ENCODE data around the gene PDE4B.

The PDE4B gene

DNA sequence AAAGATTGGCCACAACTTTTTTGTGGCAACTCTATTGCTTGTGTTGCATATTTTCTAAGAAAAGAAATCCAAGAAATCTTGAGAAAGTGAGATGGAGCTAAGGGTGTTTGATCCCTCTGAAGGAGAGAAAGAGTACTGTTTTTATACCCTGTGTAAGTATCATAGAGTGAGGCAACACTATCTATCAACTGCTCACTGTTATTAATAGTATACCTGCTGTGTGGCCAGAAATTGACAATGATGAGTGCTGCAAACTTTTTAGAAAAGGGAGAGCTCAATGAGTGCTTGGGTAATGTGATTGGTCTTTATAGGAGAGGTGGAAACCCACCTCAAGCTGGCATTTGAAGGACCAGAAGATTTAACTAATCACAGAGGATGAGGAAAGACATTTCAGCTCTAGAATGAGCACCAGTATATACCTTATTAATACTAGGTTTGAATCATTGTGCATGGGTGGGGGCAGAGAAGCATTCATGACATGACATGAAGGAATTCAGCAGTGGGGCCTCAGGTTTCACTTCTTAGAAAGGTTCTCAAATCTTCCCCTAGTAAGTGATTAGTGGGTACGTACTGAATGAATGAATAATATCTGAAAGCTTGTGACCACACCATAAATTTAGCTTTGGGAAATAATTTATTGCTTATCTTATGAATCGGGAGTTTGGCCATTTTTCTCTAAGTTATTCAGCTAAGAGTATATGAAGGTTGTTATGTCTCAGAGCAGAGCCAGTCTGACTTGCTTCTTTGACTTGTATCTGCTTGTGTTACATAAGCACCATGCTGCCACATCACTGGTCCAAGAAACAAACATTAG, 572.1 kb downstream of the PDE4B start:
- 92 to 93% methylated on average over 2 of the region's 2 CpGs for WGBS, 2 experiments
- Histone ChIP-seq H3K36me3 (ENCODE audit: control insufficient read depth, insufficient read depth, low read length) (no peaks in the 10 kb centered on the region), H3K9me3 (ENCODE audit: control insufficient read depth, low read length) (no peaks in the 10 kb centered on the region), H3K4me3 (ENCODE audit: insufficient read depth, low read depth, low read length) (no peak overlapping the region), H3K27me3 (ENCODE audit: control insufficient read depth, insufficient read depth, low read length, poor library complexity, severe bottlenecking) (no peaks in the 10 kb centered on the region), H3K27ac (ENCODE audit: insufficient read depth, low read depth, low read length, poor library complexity, severe bottlenecking) (no peak overlapping the region), H3K4me1 (ENCODE audit: control insufficient read depth, insufficient read depth, low read length) (no peaks in the 10 kb centered on the region)

DNA sequence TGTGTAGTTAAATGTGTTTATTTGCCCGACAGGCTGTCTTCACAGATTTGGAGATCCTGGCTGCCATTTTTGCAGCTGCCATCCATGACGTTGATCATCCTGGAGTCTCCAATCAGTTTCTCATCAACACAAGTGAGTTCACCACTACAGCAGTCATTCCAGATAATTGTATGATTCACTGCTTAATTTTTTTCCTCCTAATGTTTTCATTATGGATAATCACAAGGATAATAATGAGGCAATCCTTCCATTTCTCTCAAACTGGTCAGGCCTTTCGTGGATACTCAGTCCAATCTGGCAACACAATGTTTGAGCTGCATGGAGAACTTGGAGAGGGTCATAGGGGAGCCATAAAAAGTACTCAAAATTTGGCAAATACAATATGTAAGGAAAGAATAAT, 572.9 kb downstream of the PDE4B start:
- Histone ChIP-seq H3K4me3 (ENCODE audit: insufficient read depth, low read depth, low read length) (no peak overlapping the region), H3K9me3 (ENCODE audit: control insufficient read depth, low read length) (no peaks in the 10 kb centered on the region), H3K4me1 (ENCODE audit: control insufficient read depth, insufficient read depth, low read length) (no peaks in the 10 kb centered on the region), H3K36me3 (ENCODE audit: control insufficient read depth, insufficient read depth, low read length) (no peaks in the 10 kb centered on the region), H3K27ac (ENCODE audit: insufficient read depth, low read depth, low read length, poor library complexity, severe bottlenecking) (no peak overlapping the region), H3K27me3 (ENCODE audit: control insufficient read depth, insufficient read depth, low read length, poor library complexity, severe bottlenecking) (no peaks in the 10 kb centered on the region)
- WGBS, 2 experiments, result 84 to 93% methylated on average over 3 of the region's 3 CpGs

DNA sequence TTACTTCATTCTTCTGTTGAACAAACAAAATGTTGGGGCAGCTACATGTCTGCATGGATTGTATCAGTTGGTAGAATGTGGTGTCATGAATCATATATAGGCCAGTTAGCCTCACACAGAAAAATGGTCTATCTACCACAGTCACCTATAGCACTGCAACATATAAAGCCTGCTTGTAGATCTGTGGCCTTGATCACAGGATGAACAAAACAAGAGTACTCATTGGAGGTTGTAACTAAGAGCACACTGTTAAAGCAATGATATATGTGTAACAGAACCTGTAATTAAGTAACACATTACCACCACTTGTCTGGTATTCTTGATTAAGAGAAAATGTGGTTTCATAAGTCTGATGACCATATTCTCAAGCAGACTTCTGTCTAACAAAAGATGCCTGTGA, 573.9 kb downstream of the PDE4B start:
- no peaks in the 10 kb centered on the region for H3K4me1 ChIP-seq (ENCODE audit: control insufficient read depth, insufficient read depth, low read length)
- H3K27ac ChIP-seq (ENCODE audit: insufficient read depth, low read depth, low read length, poor library complexity, severe bottlenecking), result no peak overlapping the region
- no peaks in the 10 kb centered on the region for H3K36me3 ChIP-seq (ENCODE audit: control insufficient read depth, insufficient read depth, low read length)
- no peaks in the 10 kb centered on the region for H3K27me3 ChIP-seq (ENCODE audit: control insufficient read depth, insufficient read depth, low read length, poor library complexity, severe bottlenecking)
- H3K9me3 ChIP-seq (ENCODE audit: control insufficient read depth, low read length), result no peaks in the 10 kb centered on the region
- H3K4me3 ChIP-seq (ENCODE audit: insufficient read depth, low read depth, low read length), result no peak overlapping the region

DNA sequence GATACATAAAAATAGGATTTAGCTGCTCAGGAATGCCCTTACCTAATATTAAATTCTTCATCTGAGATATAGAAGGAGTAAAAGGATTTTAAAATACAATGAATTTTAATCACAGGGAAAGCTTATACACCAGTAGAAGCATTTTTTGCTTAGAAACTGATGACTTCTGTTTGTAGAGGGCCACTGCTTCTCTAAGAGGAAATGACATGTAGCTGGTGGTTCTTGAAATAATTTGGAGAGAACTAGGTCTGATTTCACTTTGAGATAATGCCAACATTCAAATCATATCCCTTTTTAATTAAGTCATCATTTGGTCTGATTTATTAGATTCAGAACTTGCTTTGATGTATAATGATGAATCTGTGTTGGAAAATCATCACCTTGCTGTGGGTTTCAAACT, 574.7 kb downstream of the PDE4B start:
- no peaks in the 10 kb centered on the region for H3K4me1 ChIP-seq (ENCODE audit: control insufficient read depth, insufficient read depth, low read length)
- no peaks in the 10 kb centered on the region for H3K27me3 ChIP-seq (ENCODE audit: control insufficient read depth, insufficient read depth, low read length, poor library complexity, severe bottlenecking)
- H3K9me3 ChIP-seq (ENCODE audit: control insufficient read depth, low read length), result no peaks in the 10 kb centered on the region
- H3K27ac ChIP-seq (ENCODE audit: insufficient read depth, low read depth, low read length, poor library complexity, severe bottlenecking), result no peak overlapping the region
- H3K4me3 ChIP-seq (ENCODE audit: insufficient read depth, low read depth, low read length), result no peak overlapping the region
- H3K36me3 ChIP-seq (ENCODE audit: control insufficient read depth, insufficient read depth, low read length), result no peaks in the 10 kb centered on the region

DNA sequence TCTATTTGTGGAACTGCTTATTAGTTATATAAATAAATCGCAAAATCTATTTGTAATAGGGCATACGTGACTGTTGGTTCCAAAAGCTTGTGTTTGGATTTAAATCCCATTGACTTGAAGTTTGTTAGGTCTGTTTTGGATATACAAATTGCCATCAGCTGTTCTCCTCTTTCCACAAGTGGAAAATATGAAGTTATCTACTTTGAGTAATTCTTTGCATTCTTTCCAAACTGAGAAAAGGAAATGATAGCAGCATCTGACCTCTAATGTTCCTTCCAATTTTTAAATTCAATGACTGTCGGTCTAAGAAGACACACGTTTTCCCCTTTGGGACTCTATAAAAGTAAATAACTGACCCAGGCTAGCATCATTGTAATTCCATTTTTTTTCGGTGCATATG, 575.6 kb downstream of the PDE4B start:
- H3K4me3 ChIP-seq (ENCODE audit: insufficient read depth, low read depth, low read length), result no peak overlapping the region
- no peaks in the 10 kb centered on the region for H3K36me3 ChIP-seq (ENCODE audit: control insufficient read depth, insufficient read depth, low read length)

DNA sequence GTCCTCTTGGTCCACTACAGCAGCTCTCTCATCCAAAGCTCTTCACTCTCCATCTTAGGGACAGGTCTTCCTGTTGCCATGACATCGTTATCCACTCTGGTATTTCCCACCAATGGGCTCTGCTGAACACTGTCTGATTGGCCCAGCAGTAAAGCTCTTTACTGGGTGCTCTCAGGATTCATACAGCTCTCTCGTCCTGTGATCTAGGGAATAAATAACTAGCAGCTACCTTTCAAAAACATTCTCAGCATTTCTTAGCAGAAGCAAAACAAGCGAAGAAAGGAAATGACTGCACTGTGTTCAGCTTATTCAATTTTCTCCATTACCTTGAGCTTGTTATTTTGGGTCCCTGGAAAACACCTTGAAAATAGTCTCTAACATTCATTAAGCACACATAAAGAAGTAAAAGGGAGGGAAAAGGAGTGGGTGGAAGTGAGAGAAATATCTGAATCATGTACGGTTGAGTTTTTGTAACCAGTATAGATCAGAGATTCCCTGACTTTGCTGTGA, 577.8 kb downstream of the PDE4B start:
- no peaks in the 10 kb centered on the region for H3K9me3 ChIP-seq (ENCODE audit: control insufficient read depth, low read length)
- WGBS, 2 experiments, result 87 to 92% methylated on average over 4 of the region's 4 CpGs
- no peaks in the 10 kb centered on the region for H3K36me3 ChIP-seq (ENCODE audit: control insufficient read depth, insufficient read depth, low read length)
- H3K4me3 ChIP-seq (ENCODE audit: insufficient read depth, low read depth, low read length), result no peak overlapping the region
- H3K4me1 ChIP-seq (ENCODE audit: control insufficient read depth, insufficient read depth, low read length), result no peaks in the 10 kb centered on the region
- H3K27me3 ChIP-seq (ENCODE audit: control insufficient read depth, insufficient read depth, low read length, poor library complexity, severe bottlenecking), result no peaks in the 10 kb centered on the region
- H3K27ac ChIP-seq (ENCODE audit: insufficient read depth, low read depth, low read length, poor library complexity, severe bottlenecking), result no peak overlapping the region

More for the DNA sequence above, 575.6 kb downstream of the PDE4B start:
- 96% methylated on average over 5 of the region's 5 CpGs for WGBS, 2 experiments
- H3K9me3 ChIP-seq (ENCODE audit: control insufficient read depth, low read length), result no peaks in the 10 kb centered on the region
- H3K4me1 ChIP-seq (ENCODE audit: control insufficient read depth, insufficient read depth, low read length), result no peaks in the 10 kb centered on the region
- no peaks in the 10 kb centered on the region for H3K27me3 ChIP-seq (ENCODE audit: control insufficient read depth, insufficient read depth, low read length, poor library complexity, severe bottlenecking)
- no peak overlapping the region for H3K27ac ChIP-seq (ENCODE audit: insufficient read depth, low read depth, low read length, poor library complexity, severe bottlenecking)

DNA sequence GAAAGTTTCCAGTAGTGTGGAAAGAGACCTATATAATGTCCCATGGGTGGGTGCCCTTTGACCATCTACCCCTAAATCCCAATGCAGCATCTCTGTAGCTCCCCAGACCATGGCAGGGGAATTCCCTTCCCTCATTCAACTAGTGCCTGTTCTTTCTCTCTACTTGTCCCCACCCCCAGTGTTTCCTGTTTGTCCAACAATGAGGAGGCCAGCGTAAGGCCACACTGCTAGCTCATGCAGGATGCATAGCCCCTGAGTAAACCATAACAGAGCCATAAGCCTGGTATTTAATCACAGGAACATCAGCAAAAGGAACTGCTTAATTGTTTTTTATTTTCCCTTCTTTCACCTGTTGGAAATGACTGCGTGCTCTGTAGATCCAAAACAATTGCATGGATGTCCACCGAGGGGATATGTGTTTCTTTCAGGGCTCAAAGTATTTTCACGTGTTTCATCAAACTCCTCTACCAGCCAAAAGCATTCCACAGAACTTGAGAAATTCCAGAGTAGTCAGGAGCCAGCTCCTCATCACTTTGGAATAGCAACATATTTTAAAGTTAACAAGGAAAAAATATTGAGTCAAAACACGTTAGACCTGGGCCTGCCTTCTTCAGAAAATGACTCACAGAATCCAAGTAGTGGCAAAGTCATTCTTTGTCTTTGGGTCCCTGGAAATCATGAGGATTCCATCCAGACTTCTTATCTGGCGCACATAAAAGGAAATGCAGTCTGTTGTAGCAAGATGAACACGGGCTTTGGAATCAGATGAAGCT, 578.7 kb downstream of the PDE4B start:
- H3K27ac ChIP-seq (ENCODE audit: insufficient read depth, low read depth, low read length, poor library complexity, severe bottlenecking), result no peak overlapping the region
- H3K27me3 ChIP-seq (ENCODE audit: control insufficient read depth, insufficient read depth, low read length, poor library complexity, severe bottlenecking), result no peaks in the 10 kb centered on the region
- H3K36me3 ChIP-seq (ENCODE audit: control insufficient read depth, insufficient read depth, low read length), result no peaks in the 10 kb centered on the region
- 93 to 95% methylated on average over 7 of the region's 7 CpGs for WGBS, 2 experiments
- no peaks in the 10 kb centered on the region for H3K4me1 ChIP-seq (ENCODE audit: control insufficient read depth, insufficient read depth, low read length)
- no peak overlapping the region for H3K4me3 ChIP-seq (ENCODE audit: insufficient read depth, low read depth, low read length)
- H3K9me3 ChIP-seq (ENCODE audit: control insufficient read depth, low read length), result no peaks in the 10 kb centered on the region

DNA sequence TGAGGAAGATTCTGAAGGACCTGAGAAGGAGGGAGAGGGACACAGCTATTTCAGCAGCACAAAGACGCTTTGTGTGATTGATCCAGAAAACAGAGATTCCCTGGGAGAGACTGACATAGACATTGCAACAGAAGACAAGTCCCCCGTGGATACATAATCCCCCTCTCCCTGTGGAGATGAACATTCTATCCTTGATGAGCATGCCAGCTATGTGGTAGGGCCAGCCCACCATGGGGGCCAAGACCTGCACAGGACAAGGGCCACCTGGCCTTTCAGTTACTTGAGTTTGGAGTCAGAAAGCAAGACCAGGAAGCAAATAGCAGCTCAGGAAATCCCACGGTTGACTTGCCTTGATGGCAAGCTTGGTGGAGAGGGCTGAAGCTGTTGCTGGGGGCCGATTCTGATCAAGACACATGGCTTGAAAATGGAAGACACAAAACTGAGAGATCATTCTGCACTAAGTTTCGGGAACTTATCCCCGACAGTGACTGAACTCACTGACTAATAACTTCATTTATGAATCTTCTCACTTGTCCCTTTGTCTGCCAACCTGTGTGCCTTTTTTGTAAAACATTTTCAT, 579.9 kb downstream of the PDE4B start:
- H3K36me3 ChIP-seq (ENCODE audit: control insufficient read depth, insufficient read depth, low read length), result no peaks in the 10 kb centered on the region
- no peaks in the 10 kb centered on the region for H3K4me1 ChIP-seq (ENCODE audit: control insufficient read depth, insufficient read depth, low read length)
- no peak overlapping the region for H3K4me3 ChIP-seq (ENCODE audit: insufficient read depth, low read depth, low read length)
- H3K27ac ChIP-seq (ENCODE audit: insufficient read depth, low read depth, low read length, poor library complexity, severe bottlenecking), result no peak overlapping the region
- H3K9me3 ChIP-seq (ENCODE audit: control insufficient read depth, low read length), result no peaks in the 10 kb centered on the region
- H3K27me3 ChIP-seq (ENCODE audit: control insufficient read depth, insufficient read depth, low read length, poor library complexity, severe bottlenecking), result no peaks in the 10 kb centered on the region
- 90 to 93% methylated on average over 6 of the region's 6 CpGs for WGBS, 2 experiments

DNA sequence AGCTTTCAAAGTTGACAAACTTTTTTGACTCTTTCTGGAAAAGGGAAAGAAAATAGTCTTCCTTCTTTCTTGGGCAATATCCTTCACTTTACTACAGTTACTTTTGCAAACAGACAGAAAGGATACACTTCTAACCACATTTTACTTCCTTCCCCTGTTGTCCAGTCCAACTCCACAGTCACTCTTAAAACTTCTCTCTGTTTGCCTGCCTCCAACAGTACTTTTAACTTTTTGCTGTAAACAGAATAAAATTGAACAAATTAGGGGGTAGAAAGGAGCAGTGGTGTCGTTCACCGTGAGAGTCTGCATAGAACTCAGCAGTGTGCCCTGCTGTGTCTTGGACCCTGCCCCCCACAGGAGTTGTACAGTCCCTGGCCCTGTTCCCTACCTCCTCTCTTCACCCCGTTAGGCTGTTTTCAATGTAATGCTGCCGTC, 580.5 kb downstream of the PDE4B start:
- Histone ChIP-seq H3K4me3 (ENCODE audit: insufficient read depth, low read depth, low read length) (no peak overlapping the region), H3K9me3 (ENCODE audit: control insufficient read depth, low read length) (no peaks in the 10 kb centered on the region), H3K4me1 (ENCODE audit: control insufficient read depth, insufficient read depth, low read length) (no peaks in the 10 kb centered on the region), H3K27me3 (ENCODE audit: control insufficient read depth, insufficient read depth, low read length, poor library complexity, severe bottlenecking) (no peaks in the 10 kb centered on the region), H3K27ac (ENCODE audit: insufficient read depth, low read depth, low read length, poor library complexity, severe bottlenecking) (no peak overlapping the region), H3K36me3 (ENCODE audit: control insufficient read depth, insufficient read depth, low read length) (no peaks in the 10 kb centered on the region)
- 78 to 83% methylated on average over 4 of the region's 4 CpGs for WGBS, 2 experiments

DNA sequence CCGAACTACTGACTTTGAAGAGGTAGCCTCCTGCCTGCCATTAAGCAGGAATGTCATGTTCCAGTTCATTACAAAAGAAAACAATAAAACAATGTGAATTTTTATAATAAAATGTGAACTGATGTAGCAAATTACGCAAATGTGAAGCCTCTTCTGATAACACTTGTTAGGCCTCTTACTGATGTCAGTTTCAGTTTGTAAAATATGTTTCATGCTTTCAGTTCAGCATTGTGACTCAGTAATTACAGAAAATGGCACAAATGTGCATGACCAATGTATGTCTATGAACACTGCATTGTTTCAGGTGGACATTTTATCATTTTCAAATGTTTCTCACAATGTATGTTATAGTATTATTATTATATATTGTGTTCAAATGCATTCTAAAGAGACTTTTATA, 581.5 kb downstream of the PDE4B start:
- Histone ChIP-seq H3K27ac (ENCODE audit: insufficient read depth, low read depth, low read length, poor library complexity, severe bottlenecking) (no peak overlapping the region), H3K36me3 (ENCODE audit: control insufficient read depth, insufficient read depth, low read length) (no peaks in the 10 kb centered on the region), H3K9me3 (ENCODE audit: control insufficient read depth, low read length) (no peaks in the 10 kb centered on the region), H3K4me3 (ENCODE audit: insufficient read depth, low read depth, low read length) (no peak overlapping the region), H3K27me3 (ENCODE audit: control insufficient read depth, insufficient read depth, low read length, poor library complexity, severe bottlenecking) (no peaks in the 10 kb centered on the region), H3K4me1 (ENCODE audit: control insufficient read depth, insufficient read depth, low read length) (no peaks in the 10 kb centered on the region)
- WGBS, 2 experiments, result 97 to 100% methylated on average over 2 of the region's 2 CpGs
